ENCODE measurements around the gene HUS1B. TPM values are rescaled to one million over a fixed set of nuclear protein-coding genes. Genes with fewer than 3 reads are reported as not detected.

The HUS1B gene
- total and polyA plus RNA-seq, 2 of the 13 experiments (the other 11 are each of a cell fraction or from before 2014, with no cell fraction given), result 0.18 to 0.40 TPM

DNA sequence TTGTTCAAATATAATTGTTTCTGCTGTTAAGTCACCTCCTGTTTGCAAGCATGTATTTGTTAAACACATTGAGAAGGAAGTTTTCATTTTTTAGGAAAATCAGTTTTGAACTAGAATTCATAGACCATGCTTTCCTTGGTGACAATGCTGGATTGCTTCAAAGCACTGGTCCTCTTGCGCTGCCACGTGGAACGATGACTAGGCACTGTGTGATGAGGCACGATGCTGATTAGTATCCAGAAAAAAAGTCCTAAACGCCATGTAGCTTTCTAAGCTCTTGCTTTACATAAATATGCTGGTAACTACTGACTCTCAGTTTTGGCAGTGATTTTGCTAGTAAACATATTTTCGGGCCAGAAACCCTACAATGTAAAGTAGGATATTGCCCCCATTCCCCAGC is 47.1 kb upstream of the HUS1B start (continued):
- TF ChIP-seq, protein P1, sequence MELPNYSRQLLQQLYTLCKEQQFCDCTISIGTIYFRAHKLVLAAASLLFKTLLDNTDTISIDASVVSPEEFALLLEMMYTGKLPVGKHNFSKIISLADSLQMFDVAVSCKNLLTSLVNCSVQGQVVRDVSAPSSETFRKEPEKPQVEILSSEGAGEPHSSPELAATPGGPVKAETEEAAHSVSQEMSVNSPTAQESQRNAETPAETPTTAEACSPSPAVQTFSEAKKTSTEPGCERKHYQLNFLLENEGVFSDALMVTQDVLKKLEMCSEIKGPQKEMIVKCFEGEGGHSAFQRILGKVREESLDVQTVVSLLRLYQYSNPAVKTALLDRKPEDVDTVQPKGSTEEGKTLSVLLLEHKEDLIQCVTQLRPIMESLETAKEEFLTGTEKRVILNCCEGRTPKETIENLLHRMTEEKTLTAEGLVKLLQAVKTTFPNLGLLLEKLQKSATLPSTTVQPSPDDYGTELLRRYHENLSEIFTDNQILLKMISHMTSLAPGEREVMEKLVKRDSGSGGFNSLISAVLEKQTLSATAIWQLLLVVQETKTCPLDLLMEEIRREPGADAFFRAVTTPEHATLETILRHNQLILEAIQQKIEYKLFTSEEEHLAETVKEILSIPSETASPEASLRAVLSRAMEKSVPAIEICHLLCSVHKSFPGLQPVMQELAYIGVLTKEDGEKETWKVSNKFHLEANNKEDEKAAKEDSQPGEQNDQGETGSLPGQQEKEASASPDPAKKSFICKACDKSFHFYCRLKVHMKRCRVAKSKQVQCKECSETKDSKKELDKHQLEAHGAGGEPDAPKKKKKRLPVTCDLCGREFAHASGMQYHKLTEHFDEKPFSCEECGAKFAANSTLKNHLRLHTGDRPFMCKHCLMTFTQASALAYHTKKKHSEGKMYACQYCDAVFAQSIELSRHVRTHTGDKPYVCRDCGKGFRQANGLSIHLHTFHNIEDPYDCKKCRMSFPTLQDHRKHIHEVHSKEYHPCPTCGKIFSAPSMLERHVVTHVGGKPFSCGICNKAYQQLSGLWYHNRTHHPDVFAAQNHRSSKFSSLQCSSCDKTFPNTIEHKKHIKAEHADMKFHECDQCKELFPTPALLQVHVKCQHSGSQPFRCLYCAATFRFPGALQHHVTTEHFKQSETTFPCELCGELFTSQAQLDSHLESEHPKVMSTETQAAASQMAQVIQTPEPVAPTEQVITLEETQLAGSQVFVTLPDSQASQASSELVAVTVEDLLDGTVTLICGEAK (IDR thresholded peaks at IDR 0.05), result no peak
- TF ChIP-seq, protein P1 (CRISPR knock-in tag; IDR thresholded peaks at IDR 0.05), result no peak
- TF ChIP-seq RBM39 (IDR thresholded peaks at IDR 0.05; ENCODE audit: low read depth, low read length, poor library complexity, severe bottlenecking) (no peak), ZNF780A (CRISPR knock-in tag; IDR thresholded peaks at IDR 0.05) (no peak), ZNF34 (CRISPR knock-in tag; IDR thresholded peaks at IDR 0.05; ENCODE audit: borderline replicate concordance) (no peak)
- TF ChIP-seq, protein P2, sequence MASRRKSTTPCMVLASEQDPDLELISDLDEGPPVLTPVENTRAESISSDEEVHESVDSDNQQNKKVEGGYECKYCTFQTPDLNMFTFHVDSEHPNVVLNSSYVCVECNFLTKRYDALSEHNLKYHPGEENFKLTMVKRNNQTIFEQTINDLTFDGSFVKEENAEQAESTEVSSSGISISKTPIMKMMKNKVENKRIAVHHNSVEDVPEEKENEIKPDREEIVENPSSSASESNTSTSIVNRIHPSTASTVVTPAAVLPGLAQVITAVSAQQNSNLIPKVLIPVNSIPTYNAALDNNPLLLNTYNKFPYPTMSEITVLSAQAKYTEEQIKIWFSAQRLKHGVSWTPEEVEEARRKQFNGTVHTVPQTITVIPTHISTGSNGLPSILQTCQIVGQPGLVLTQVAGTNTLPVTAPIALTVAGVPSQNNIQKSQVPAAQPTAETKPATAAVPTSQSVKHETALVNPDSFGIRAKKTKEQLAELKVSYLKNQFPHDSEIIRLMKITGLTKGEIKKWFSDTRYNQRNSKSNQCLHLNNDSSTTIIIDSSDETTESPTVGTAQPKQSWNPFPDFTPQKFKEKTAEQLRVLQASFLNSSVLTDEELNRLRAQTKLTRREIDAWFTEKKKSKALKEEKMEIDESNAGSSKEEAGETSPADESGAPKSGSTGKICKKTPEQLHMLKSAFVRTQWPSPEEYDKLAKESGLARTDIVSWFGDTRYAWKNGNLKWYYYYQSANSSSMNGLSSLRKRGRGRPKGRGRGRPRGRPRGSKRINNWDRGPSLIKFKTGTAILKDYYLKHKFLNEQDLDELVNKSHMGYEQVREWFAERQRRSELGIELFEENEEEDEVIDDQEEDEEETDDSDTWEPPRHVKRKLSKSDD (CRISPR knock-in tag; IDR thresholded peaks at IDR 0.05; ENCODE audit: low read depth), result no peak
